Colonic mucosa (tissue), 4 donors: ENCODE data around the gene PBX4. TPM values are rescaled to one million over a fixed set of nuclear protein-coding genes. Genes with fewer than 3 reads are reported as not detected.

Experiments
- DNase-seq: peaks from one replicate; pipeline ENCODE4 v3.0.0-alpha.2; 2020
- H3K27ac ChIP-seq: fragments of 200-600 bp; one replicate; pipeline ENCODE4 v1.8.0; 2021
- H3K27me3 ChIP-seq: fragments of 200-600 bp; one replicate; pipeline ENCODE4 v1.8.0; 2021
- H3K36me3 ChIP-seq: fragments of 200-600 bp; one replicate; pipeline ENCODE4 v1.8.0; 2021
- H3K4me1 ChIP-seq: fragments of 200-600 bp; one replicate; pipeline ENCODE4 v1.8.0; 2021; ENCODE audit warnings: mild to moderate bottlenecking
- H3K4me3 ChIP-seq: fragments of 200-600 bp; one replicate; pipeline ENCODE4 v1.8.0; 2021
- H3K9ac ChIP-seq, 2 donors: one replicate each; pipeline ENCODE4 v1.7.0; 2013; ENCODE audit warnings: control low read depth in 2 of 2, low read depth in 2 of 2, low read length in 2 of 2
- H3K9me3 ChIP-seq: fragments of 200-600 bp; one replicate; pipeline ENCODE4 v1.8.0; 2021
- intact Hi-C: fragments of 100-400 bp; cut with DNase I; formaldehyde crosslinking; loops from one replicate; pipeline ENCODE4 v1.14.1; 2022
- total RNA-seq, 2 donors: library from RNA; stranded (reverse); fragmentation: NEBNext Ultra II Directional in 1 of 2; extraction: Animal tissue kit (Norgen Biotek cat#: 25700) in 1 of 2; gene quantifications; one replicate each; pipeline ENCODE4 v1.2.1, GENCODE V29; 2021
- TF ChIP-seq, protein P1 (sequence below): fragments of 200-600 bp; IDR thresholded peaks from one replicate; pipeline ENCODE4 v1.8.0; 2022; ENCODE audit warnings: antibody characterized with exemption, mild to moderate bottlenecking
- donor health status: healthy.
- donor health status: DM: no; HTN: no; CAD: no.
- donor health status: DM: no; HTN: no; CAD: no.

Gene PBX4
- total RNA-seq, 2 donors from 2014 or later, result 2.3 to 4.9 TPM

DNA sequence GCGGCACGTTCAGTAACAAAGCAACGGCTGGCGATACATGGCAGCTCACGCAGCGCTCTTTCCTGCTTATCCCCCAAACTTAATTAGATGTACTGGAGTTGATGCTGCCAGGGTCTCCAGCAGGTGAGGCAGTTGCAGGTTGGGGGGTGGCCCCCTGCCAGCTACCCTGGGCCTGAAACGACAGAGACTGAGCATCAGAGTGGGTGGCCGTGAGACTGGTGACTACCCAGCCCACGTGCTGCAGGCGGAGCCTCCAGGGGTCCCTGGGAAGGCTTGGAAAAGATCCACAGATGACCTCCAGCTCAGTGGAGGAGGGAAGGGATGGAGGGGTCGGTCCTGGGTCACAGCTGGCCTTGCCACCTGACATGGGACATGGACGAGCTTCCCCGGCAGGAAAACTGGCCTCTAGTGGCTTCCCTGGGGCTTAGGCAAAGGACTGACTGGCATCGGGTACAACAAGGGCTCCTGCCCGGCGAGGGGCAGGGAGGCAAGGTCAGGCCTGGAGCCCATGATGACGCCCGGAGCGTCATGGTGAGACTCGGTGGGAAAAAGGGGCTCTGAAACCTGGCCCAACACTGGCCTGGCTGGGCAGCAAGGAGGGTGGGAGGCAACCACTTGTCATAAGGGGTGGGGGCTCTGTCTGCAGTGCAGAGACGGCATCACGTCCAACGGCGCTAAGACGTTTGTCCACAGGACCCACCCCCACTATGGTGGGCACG, 56.4 kb downstream of the PBX4 start:
- intact Hi-C loops, result no loop called here

DNA sequence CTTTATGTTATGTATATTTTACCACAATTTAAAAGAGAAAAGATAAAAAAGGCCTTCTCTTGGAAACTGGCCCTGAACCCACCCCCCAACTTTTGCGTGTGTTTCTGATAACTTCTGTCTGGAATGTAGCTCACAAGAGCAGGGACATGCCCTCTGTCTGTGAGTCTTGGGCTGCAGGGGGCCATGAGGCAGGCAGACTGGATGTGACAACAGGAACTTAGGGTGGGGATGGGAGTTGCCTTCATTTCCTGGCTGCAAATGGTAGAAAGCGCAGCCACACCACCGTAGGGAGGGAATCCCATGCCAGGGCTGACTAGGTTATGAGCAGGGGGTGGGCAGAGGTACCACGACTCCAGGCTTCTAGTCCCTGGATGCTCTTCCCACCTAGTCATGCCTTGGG, 58.6 kb downstream of the PBX4 start:
- H3K27ac ChIP-seq, result no peak overlapping the region
- no peak for DNase-seq
- H3K4me1 ChIP-seq, result no peaks in the 10 kb centered on the region
- no peak overlapping the region for H3K9ac ChIP-seq
- intact Hi-C loops, result no loop called here
- TF ChIP-seq, protein P1, sequence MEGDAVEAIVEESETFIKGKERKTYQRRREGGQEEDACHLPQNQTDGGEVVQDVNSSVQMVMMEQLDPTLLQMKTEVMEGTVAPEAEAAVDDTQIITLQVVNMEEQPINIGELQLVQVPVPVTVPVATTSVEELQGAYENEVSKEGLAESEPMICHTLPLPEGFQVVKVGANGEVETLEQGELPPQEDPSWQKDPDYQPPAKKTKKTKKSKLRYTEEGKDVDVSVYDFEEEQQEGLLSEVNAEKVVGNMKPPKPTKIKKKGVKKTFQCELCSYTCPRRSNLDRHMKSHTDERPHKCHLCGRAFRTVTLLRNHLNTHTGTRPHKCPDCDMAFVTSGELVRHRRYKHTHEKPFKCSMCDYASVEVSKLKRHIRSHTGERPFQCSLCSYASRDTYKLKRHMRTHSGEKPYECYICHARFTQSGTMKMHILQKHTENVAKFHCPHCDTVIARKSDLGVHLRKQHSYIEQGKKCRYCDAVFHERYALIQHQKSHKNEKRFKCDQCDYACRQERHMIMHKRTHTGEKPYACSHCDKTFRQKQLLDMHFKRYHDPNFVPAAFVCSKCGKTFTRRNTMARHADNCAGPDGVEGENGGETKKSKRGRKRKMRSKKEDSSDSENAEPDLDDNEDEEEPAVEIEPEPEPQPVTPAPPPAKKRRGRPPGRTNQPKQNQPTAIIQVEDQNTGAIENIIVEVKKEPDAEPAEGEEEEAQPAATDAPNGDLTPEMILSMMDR, result no peak
- no peaks in the 10 kb centered on the region for H3K27me3 ChIP-seq
- no peak overlapping the region for H3K4me3 ChIP-seq
- no peaks in the 10 kb centered on the region for H3K36me3 ChIP-seq
- H3K9me3 ChIP-seq, result no peaks in the 10 kb centered on the region

More for the DNA sequence above, 56.4 kb downstream of the PBX4 start:
- Histone ChIP-seq H3K9me3 (no peaks in the 10 kb centered on the region), H3K4me3 (no peak overlapping the region), H3K36me3 (no peaks in the 10 kb centered on the region), H3K27me3 (no peaks in the 10 kb centered on the region), H3K9ac (no peak overlapping the region), H3K4me1 (no peaks in the 10 kb centered on the region), H3K27ac (no peak overlapping the region)
- TF ChIP-seq, protein P1, result no peak
- no peak for DNase-seq

DNA sequence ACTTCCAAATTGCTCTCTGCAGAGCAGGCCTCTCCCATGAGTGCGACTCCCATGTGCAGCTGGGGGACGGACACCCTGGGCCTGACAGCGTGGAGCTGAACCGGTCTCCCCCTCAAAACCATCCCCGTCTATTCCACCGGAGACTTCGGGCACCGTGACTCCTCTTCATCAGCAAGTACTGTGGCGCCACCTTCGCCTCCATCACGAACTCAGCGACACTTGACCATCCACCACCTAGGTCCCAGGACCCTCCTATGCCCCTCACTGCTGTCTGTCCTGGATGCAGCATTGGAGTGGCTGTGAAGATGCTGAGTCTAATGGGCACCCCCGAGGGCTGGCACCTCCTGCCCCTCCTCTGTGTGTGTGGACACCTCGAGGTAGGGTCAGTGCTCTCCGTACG, 59.9 kb downstream of the PBX4 start:
- Histone ChIP-seq H3K27ac (no peak overlapping the region), H3K27me3 (no peaks in the 10 kb centered on the region), H3K9me3 (no peaks in the 10 kb centered on the region), H3K36me3 (no peaks in the 10 kb centered on the region), H3K4me1 (no peaks in the 10 kb centered on the region), H3K9ac (no peak overlapping the region), H3K4me3 (no peak overlapping the region)
- no peak for DNase-seq
- intact Hi-C loops, result no loop called here
- TF ChIP-seq, protein P1, result no peak

DNA sequence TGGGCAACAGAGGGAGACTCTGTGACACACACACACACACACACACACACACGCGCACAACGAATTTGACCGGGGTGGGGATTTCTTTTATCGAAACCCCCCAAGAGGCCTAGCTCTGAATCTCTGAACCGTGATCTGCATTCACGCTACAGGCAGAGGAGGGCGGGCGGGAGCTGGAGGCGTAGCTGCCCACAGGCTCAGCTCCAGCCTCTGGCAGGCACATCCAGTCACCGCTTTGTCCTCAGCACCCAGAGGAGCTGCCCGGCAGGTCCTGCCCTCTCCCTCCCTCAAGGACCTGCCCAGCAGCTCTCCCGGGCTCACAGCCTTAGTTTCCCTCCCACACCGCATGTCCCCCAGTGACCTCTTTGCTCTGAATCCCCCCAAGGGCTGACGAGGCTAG, 60.4 kb downstream of the PBX4 start:
- Histone ChIP-seq H3K4me1 (no peaks in the 10 kb centered on the region), H3K4me3 (no peak overlapping the region), H3K27me3 (no peaks in the 10 kb centered on the region), H3K9ac (no peak overlapping the region), H3K27ac (no peak overlapping the region), H3K9me3 (no peaks in the 10 kb centered on the region), H3K36me3 (no peaks in the 10 kb centered on the region)
- DNase-seq, result no peak
- TF ChIP-seq, protein P1, result no peak
- intact Hi-C loops, result no loop called here

DNA sequence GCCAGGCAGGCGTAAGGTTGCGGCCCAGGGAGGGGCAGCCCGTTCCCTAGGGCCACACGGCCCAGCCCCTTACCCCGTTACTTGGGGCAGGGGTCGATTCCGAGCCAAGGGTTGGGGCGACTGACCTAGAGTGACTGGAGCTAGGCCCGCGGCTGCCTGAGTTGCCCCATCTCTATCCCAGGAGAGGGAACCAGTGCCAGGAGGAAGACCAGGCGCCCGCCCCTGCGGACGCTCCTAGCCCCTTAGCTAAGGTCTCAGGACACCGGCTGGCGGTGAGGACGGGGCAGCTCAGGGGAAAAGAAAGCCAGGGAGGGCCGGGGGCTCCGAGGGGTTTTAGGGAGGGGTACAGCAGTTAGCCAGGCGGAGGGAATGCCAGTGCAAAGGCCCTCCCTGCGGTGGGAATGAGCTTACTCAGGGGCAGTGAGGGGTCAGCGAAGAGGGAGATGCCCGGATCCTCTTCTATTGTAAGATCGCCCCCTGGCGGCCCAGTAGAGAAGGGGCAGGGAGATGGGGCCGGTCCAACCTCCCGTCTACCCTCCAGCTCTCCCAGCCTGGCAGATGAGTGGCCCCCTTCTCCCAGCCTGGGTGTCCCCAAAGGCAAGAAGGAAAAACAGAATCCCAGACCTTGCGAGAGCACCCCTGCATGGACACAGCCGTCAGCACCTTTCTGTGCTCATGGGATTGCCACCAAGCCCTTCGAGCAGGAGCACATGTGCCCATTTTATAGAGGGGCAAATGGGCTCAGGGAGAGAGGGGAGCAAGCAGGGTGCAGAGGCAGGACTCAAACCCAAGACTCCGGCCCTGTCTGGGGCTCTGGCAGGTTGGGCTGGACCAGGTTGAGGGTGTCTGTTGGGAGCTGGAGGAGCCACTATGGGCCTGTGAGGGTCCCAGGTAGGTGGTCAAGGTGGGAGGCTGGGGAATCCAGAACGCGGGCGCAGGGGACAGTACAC, 64.1 kb downstream of the PBX4 start:
- DNase-seq, result peak; percentile 57
- intact Hi-C loops, result no loop called here

More for the DNA sequence above, 64.1 kb downstream of the PBX4 start:
- H3K4me3 ChIP-seq, result no peak overlapping the region
- H3K36me3 ChIP-seq, result no peaks in the 10 kb centered on the region
- no peak overlapping the region for H3K27ac ChIP-seq
- no peak overlapping the region for H3K9ac ChIP-seq
- TF ChIP-seq, protein P1, result peak; percentile 78
- H3K27me3 ChIP-seq, result no peaks in the 10 kb centered on the region
- no peaks in the 10 kb centered on the region for H3K4me1 ChIP-seq
- H3K9me3 ChIP-seq, result no peaks in the 10 kb centered on the region
